ENCODE results near the gene TEX264. TPM values are rescaled to one million over a fixed set of nuclear protein-coding genes. Genes with fewer than 3 reads are reported as not detected.

Gene TEX264
- total and polyA plus RNA-seq, 7 donors: 16.8 to 71.5 (median 29.6) TPM

- intact Hi-C loops (cut with DNase I): no loop called here
- no peaks in the 10 kb centered on the region for H3K9me3 ChIP-seq
- H3K27ac ChIP-seq: no peak overlapping the region
- no peak for ATAC-seq
- no peak for TF ChIP-seq CTCF (IDR thresholded peaks at IDR 0.05)
- WGBS, 3 donors: 87 to 92% (median 89%) methylated on average over 3 of the region's 3 CpGs
- H3K27me3 ChIP-seq (ENCODE audit: insufficient read depth in 3 of 3, low read length in 2 of 3): no peaks in the 10 kb centered on the region
- peaks cover 0 to 37% of the 10 kb centered on the region in 2 donors for H3K36me3 ChIP-seq (ENCODE audit: insufficient read depth in 1 of 2, low read depth in 1 of 2)
- H3K4me1 ChIP-seq: peaks cover 47% of the 10 kb centered on the region
- no peak overlapping the region for H3K4me3 ChIP-seq
- no peak for DNase-seq
These were observed 17.2 kb downstream of the TEX264 start for GRCh38 chr3:51688206-51688600.

DNA sequence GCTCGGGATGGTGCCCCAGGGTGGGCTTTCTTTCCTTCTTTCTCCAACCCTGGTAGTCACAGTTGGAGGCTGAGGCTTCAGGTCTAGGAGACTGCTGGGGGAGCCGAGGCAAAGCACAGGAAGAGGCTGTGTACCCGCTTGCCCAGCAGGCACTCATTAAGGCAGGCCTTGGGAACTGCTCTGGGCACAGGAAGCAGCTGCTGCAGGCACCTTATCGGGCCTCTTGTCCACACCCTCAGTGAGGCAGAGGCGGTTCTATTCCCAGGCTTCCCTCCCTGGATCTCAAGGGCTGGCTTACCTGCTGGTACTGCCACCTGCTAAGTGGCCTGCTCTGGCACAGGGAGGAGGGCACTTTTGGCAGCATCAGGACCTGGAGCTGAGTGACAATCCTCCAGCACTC is 20.0 kb downstream of the TEX264 start:
- DNase-seq (no peak), ATAC-seq (no peak)
- Histone ChIP-seq H3K4me3 (no peak overlapping the region), H3K27me3 (ENCODE audit: insufficient read depth in 3 of 3, low read length in 2 of 3) (no peaks in the 10 kb centered on the region), H3K36me3 (ENCODE audit: insufficient read depth in 1 of 2, low read depth in 1 of 2) (peaks cover 0 to 35% of the 10 kb centered on the region in 2 donors), H3K9me3 (no peaks in the 10 kb centered on the region), H3K27ac (no peak overlapping the region), H3K4me1 (peaks cover 31% of the 10 kb centered on the region)
- intact Hi-C loops (cut with DNase I): no loop called here
- TF ChIP-seq CTCF (IDR thresholded peaks at IDR 0.05): no peak
- 73 to 83% (median 73%) methylated on average over 5 of the region's 5 CpGs for whole genome bisulfite sequencing, 3 donors

- no peaks in the 10 kb centered on the region for H3K9me3 ChIP-seq
These were observed 20.9 kb downstream of the TEX264 start for GRCh38 chr3:51691949-51692348.

DNA sequence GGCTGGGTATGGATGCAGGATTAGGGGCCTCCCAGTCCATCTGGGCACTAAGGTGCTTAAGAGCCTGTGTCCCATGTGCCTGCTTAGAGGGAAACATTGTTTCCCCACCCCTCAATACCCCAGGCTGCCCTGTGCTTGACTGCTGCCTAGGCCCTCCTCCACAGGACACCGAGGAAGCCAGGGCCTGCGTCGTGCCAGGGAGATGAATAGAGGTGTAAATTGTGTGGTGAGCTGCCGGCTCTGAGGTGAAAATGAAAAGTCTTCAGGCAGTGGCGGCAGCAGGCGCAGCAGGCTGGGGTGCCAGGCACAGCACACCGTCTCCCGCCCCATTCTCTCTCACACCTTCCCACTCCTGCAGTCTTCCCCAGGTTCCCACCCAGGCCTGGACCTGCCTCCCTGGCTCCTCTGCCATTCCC is 21.9 kb downstream of the TEX264 start:
- WGBS, 3 donors: 89 to 92% (median 90%) methylated on average over 8 of the region's 8 CpGs
- DNase-seq: no peak
- Histone ChIP-seq H3K36me3 (ENCODE audit: insufficient read depth in 1 of 2, low read depth in 1 of 2) (peaks cover 0 to 48% of the 10 kb centered on the region in 2 donors), H3K4me3 (no peak overlapping the region), H3K4me1 (peaks cover 11% of the 10 kb centered on the region), H3K27me3 (ENCODE audit: insufficient read depth in 3 of 3, low read length in 2 of 3) (no peaks in the 10 kb centered on the region), H3K9me3 (no peaks in the 10 kb centered on the region), H3K27ac (no peak overlapping the region)
- ATAC-seq: no peak
- TF ChIP-seq CTCF (IDR thresholded peaks at IDR 0.05): no peak
- intact Hi-C loops (cut with DNase I): no loop called here

More at GRCh38 chr3:51691949-51692348, 20.9 kb downstream of the TEX264 start:
- H3K4me1 ChIP-seq: peaks cover 22% of the 10 kb centered on the region
- ATAC-seq (no peak), DNase-seq (no peak)
- 67 to 81% (median 72%) methylated on average over 3 of the region's 3 CpGs for WGBS, 3 donors
- H3K27ac ChIP-seq: no peak overlapping the region
- H3K36me3 ChIP-seq (ENCODE audit: insufficient read depth in 1 of 2, low read depth in 1 of 2): peaks cover 0 to 41% of the 10 kb centered on the region in 2 donors
- no peaks in the 10 kb centered on the region for H3K27me3 ChIP-seq (ENCODE audit: insufficient read depth in 3 of 3, low read length in 2 of 3)
- TF ChIP-seq CTCF (IDR thresholded peaks at IDR 0.05): no peak
- no peak overlapping the region for H3K4me3 ChIP-seq
- intact Hi-C loops (cut with DNase I): no loop called here

DNA sequence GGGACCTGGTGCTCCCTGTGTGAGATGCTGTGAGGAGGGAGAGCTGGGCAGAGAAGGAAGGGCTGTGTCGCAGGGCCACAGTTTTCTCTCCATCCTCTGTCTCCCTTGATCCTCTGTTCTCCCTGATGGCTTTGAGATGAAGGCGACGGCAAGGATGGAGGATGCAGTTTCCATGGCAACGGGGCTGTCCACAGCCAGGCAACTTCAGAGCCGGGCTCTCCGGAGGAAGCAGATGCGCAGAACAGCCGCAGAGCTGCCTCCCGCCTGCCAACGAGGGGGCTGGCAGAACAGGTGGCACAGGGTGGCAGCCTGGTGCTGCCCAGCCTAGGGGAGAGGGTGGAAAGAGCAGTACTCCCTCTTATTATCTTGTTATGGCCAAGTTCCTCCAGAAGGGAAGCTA is 25.9 kb downstream of the TEX264 start:
- Histone ChIP-seq H3K4me3 (no peak overlapping the region), H3K36me3 (ENCODE audit: insufficient read depth in 1 of 2, low read depth in 1 of 2) (peaks cover 3 to 78% of the 10 kb centered on the region in 2 donors), H3K27ac (no peak overlapping the region), H3K27me3 (ENCODE audit: insufficient read depth in 3 of 3, low read length in 2 of 3) (no peaks in the 10 kb centered on the region), H3K4me1 (no peaks in the 10 kb centered on the region), H3K9me3 (no peaks in the 10 kb centered on the region)
- TF ChIP-seq CTCF (IDR thresholded peaks at IDR 0.05): no peak
- 74 to 89% (median 80%) methylated on average over 10 of the region's 10 CpGs for WGBS, 3 donors
- ATAC-seq (no peak), DNase-seq (no peak)
- intact Hi-C loops (cut with DNase I): no loop called here
